GM12878 (cell line): ENCODE data around the gene TGFB1I1. TPM values are rescaled to one million over a fixed set of nuclear protein-coding genes. Genes with fewer than 3 reads are reported as not detected.

Experiments used
- ATAC-seq: fragments of 200-7000 bp; cut with Tn5 transposase; 3 replicates; pipeline ENCODE4 v1.9.1; 2020; ENCODE audit warnings: mild to moderate bottlenecking, moderate library complexity
- BruUV-seq: library from RNA; stranded (reverse); fragments of 400-500 nt; replicated peaks from 2 replicates; lab custom pipeline; 2021; lab: Mats Ljungman, UMichigan
- CTCF ChIA-PET: fragments of 300-600 bp; sonication (Branson Sonifier 250); formaldehyde crosslinking; extraction: SDS; loops from one replicate; lab custom pipeline; 2021; ENCODE audit warnings: inconsistent platforms; lab: Yijun Ruan, JAX
- POLR2A ChIA-PET: fragments of 350-600 bp; formaldehyde crosslinking; extraction: SDS; loops from one replicate; lab custom pipeline; 2021; ENCODE audit warnings: inconsistent platforms; lab: Charles Lee
- RAD21 ChIA-PET: fragments of 300-600 bp; sonication (Branson Sonifier 250); formaldehyde crosslinking; loops from one replicate; lab custom pipeline; 2023; ENCODE audit warnings: antibody characterized with exemption; ENCODE audit not compliant: unreplicated experiment; lab: Charles Lee
- SMC1A ChIA-PET: fragments of 300-600 bp; sonication (Branson Sonifier 250); formaldehyde crosslinking; loops from one replicate; lab custom pipeline; 2023; ENCODE audit not compliant: unreplicated experiment, uncharacterized antibody; lab: Charles Lee
- DNase-seq: peaks from one replicate; pipeline ENCODE4 v3.0.0-alpha.2; 2011; ENCODE audit warnings: low read depth, low spot score
- FAIRE-seq: peaks from 3 replicates; lab custom pipeline; 2011; peaks lifted over from hg19 to GRCh38; lab: Jason Lieb, UNC
- H2AFZ ChIP-seq: 2 replicates; pipeline ENCODE4 v1.6.0; 2011; ENCODE audit warnings: low read depth, low read length, control low read depth; ENCODE audit not compliant: control insufficient read depth
- H3K27ac ChIP-seq: 2 replicates; pipeline ENCODE4 v1.5.1; 2011; ENCODE audit warnings: control low read depth; ENCODE audit not compliant: control insufficient read depth, insufficient read depth
- H3K27me3 ChIP-seq, 2 experiments: replicated peaks in 1 of 2; 2 replicates each; pipeline versions ENCODE4 v1.6.0 to v1.6.1; 2011; ENCODE audit warnings: low read length in 1 of 2; ENCODE audit not compliant: control insufficient read depth in 2 of 2, insufficient read depth in 2 of 2
- H3K36me3 ChIP-seq, 2 experiments: 2 replicates each; pipeline ENCODE4 v1.5.1; 2011; ENCODE audit warnings: low read length in 1 of 2; ENCODE audit not compliant: control insufficient read depth in 2 of 2, insufficient read depth in 2 of 2
- H3K4me1 ChIP-seq: 2 replicates; pipeline ENCODE4 v1.6.1; 2011; ENCODE audit warnings: mild to moderate bottlenecking, low read length, moderate library complexity, mixed read lengths; ENCODE audit not compliant: control insufficient read depth, insufficient read depth
- H3K4me2 ChIP-seq: 2 replicates; pipeline ENCODE4 v1.6.0; 2011; ENCODE audit warnings: control low read depth; ENCODE audit not compliant: control insufficient read depth, insufficient read depth
- H3K4me3 ChIP-seq: fragments of 200-600 bp; sonication (generic); 2 replicates; pipeline ENCODE4 v1.5.1; 2016
- H3K79me2 ChIP-seq: 2 replicates; pipeline ENCODE4 v1.6.0; 2011; ENCODE audit warnings: low read length; ENCODE audit not compliant: control insufficient read depth, insufficient read depth
- H3K9ac ChIP-seq: 2 replicates; pipeline ENCODE4 v1.8.0; 2011; ENCODE audit warnings: low read length, control low read depth, mixed read lengths; ENCODE audit not compliant: control insufficient read depth, insufficient read depth
- H3K9me3 ChIP-seq: replicated peaks from 3 replicates; pipeline ENCODE4 v1.5.1; 2011; ENCODE audit warnings: mild to moderate bottlenecking, low read length; ENCODE audit not compliant: control insufficient read depth, insufficient read depth
- H4K20me1 ChIP-seq: 2 replicates; pipeline ENCODE4 v1.6.0; 2011; ENCODE audit not compliant: control insufficient read depth, insufficient read depth
- ATF7 ChIP-seq: fragments of 450-650 bp; IDR thresholded peaks from 2 replicates; pipeline ENCODE4 v1.6.1; 2016; ENCODE audit warnings: low read depth, mild to moderate bottlenecking
- CHD1 ChIP-seq: IDR thresholded peaks from 2 replicates; pipeline ENCODE4 v1.6.1; 2012; ENCODE audit warnings: low read depth, low read length, improper control_type of control experiment
- CHD2 ChIP-seq: IDR thresholded peaks from 2 replicates; pipeline ENCODE4 v1.6.1; 2011; ENCODE audit warnings: low read depth, low read length, improper control_type of control experiment, borderline replicate concordance
- ETV6 ChIP-seq, 2 experiments: fragments of 450-650 bp in 1 of 2; IDR thresholded peaks in 1 of 2; conservative IDR thresholded peaks in 1 of 2; 2 replicates each; pipeline ENCODE4 v1.6.1; 2014; ENCODE audit warnings: antibody characterized with exemption in 1 of 2, borderline replicate concordance in 1 of 2, low read depth in 1 of 2, mild to moderate bottlenecking in 1 of 2, moderate library complexity in 1 of 2
- MYB ChIP-seq: fragments of 150-350 bp; IDR thresholded peaks from 2 replicates; pipeline ENCODE4 v1.6.1; 2014; ENCODE audit warnings: mild to moderate bottlenecking, low read depth, low read length, borderline replicate concordance
- NRF1 ChIP-seq: conservative IDR thresholded peaks from 2 replicates; pipeline ENCODE4 v1.6.1; 2011; ENCODE audit warnings: mild to moderate bottlenecking, low read depth, low read length, improper control_type of control experiment
- POLR2AphosphoS2 ChIP-seq: IDR thresholded peaks from 2 replicates; pipeline ENCODE4 v1.6.1; 2011; ENCODE audit warnings: low read depth, mild to moderate bottlenecking, low read length, improper control_type of control experiment, moderate library complexity
- RELA ChIP-seq: fragments of 450-650 bp; IDR thresholded peaks from 2 replicates; pipeline ENCODE4 v1.8.0; 2014; ENCODE audit warnings: borderline replicate concordance; ENCODE audit not compliant: partially characterized antibody
- ZNF274 ChIP-seq: IDR thresholded peaks from one replicate; pipeline ENCODE4 v1.8.0; 2011; ENCODE audit not compliant: insufficient read length, insufficient read depth
- WGBS: methylation state at CpG from one replicate; pipeline ENCODE4 v1.1.6; 2016; ENCODE audit warnings: low lambda C conversion rate; ENCODE audit not compliant: insufficient replicate concordance, insufficient coverage; ENCODE audit errors: missing lambda C conversion rate; 5-methylcytosine and 5-hydroxymethylcytosine counted together
- in situ Hi-C: fragments of 300-500 bp; cut with MboI; formaldehyde crosslinking; loops from 9 replicates; pipeline ENCODE4 v1.14.3; 2018; ENCODE audit warnings: mixed read lengths
- intact Hi-C: fragments of 100-400 bp; cut with micrococcal nuclease; formaldehyde crosslinking; loops from one replicate; pipeline ENCODE4 v1.14.2; 2022; ENCODE audit not compliant: unreplicated experiment
- polyA plus RNA-seq, 11 experiments: library from polyadenylated mRNA; depleted of rRNA in 4 of 11; unstranded in 6 of 11; stranded (reverse) in 5 of 11; fragments of >200 nt; fragmentation: Nextera tagmentation in 4 of 11; fragmentation: Illumina TruSeq in 1 of 11; extraction: Ambion mirVana in 4 of 11; extraction: Trizol in 1 of 11; gene quantifications; 1 replicate in 1 of 11; 2 replicates in 10 of 11; pipeline versions ENCODE4 v1.2.1 to v1.2.3, GENCODE V29; 2011 to 2016; ENCODE audit warnings: inconsistent platforms in 2 of 11, missing spikeins in 2 of 11, low read depth in 1 of 11
- total RNA-seq, 4 experiments: library from RNA; depleted of rRNA in 3 of 4; stranded (reverse); fragments of >200 nt in 3 of 4; fragmentation: Illumina TruSeq in 1 of 4; extraction: Trizol in 1 of 4; gene quantifications; 2 replicates each; pipeline versions ENCODE4 v1.2.1 to v1.2.3, GENCODE V29; 2013 to 2021
- TF ChIP-seq, protein P1 (sequence below): fragments of 450-650 bp; formaldehyde crosslinking; IDR thresholded peaks from 2 replicates; pipeline ENCODE4 v1.5.0; 2022; ENCODE audit warnings: mild to moderate bottlenecking, missing genetic modification characterization
- TF ChIP-seq, protein P2 (sequence below): IDR thresholded peaks from 2 replicates; pipeline ENCODE4 v1.6.1; 2011; ENCODE audit warnings: borderline replicate concordance, low read depth, mild to moderate bottlenecking, moderate library complexity, mixed read lengths, low read length; ENCODE audit not compliant: insufficient read depth; ENCODE audit errors: extremely low read length
- TF ChIP-seq, protein P3 (sequence below): fragments of 450-650 bp; IDR thresholded peaks from 2 replicates; pipeline ENCODE4 v1.6.1; 2018; ENCODE audit warnings: borderline replicate concordance, mild to moderate bottlenecking; ENCODE audit not compliant: partially characterized antibody

TGFB1I1 gene
- total and polyA plus RNA-seq, 10 of the 15 experiments (the other 5 are each of a cell fraction or from before 2014, with no cell fraction given) = 0.13 to 2.3 (median 0.41) TPM; not detected in 2

DNA sequence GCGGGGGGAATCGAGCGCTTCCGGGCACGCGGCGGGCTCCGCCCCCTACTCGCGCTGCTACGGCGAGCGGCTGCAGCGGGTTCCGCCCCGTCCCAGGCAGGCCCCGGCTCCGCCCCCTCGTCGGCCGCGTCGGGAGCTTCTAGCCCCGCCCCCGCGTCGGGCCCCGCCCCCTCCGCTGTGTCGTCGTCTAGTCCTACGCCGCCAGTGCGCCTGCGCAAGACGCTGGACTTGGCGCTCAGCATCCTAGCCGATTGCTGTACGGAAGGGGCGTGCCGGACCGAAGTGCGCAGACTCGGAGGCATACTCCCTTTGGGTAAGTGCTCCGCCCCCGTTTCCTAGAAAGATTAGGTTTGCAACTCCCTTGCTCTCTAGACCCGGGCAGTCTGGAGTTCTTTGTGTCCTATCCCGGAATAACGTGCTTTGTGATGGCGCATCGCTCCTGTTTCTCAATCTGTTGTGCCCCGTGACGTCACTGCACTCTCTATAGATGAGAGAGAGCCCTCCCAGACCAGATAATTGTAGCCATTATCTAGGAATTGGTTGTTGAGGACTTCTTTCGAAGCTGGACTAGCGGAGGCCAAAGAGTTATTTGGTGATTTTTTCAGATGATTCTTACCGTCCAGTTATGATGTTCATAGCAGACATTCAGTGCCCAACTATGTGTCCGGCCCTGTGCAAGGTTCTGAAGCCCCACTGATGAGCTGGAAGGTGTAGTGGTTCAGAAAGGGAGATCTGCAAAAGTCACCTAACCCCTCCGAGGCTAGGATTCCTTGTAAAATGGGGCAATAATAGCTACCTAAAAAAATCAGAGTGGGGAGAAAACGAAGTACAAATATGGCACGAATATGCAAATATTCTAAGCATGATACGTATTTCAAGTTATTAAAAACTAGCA lies 12.0 kb upstream of the TGFB1I1 start:
- no TSS peak for BruUV-seq
- CTCF ChIA-PET = interaction anchor here (0.8 to 7.0 kb wide), 47 partner anchors 8 to 506 kb away, joined by 3 to 71 read pairs (median 4); partner anchors contain the start of genes PYCARD, RUSF1, TGFB1I1 and ZNF267
- TF ChIP-seq, protein P1, sequence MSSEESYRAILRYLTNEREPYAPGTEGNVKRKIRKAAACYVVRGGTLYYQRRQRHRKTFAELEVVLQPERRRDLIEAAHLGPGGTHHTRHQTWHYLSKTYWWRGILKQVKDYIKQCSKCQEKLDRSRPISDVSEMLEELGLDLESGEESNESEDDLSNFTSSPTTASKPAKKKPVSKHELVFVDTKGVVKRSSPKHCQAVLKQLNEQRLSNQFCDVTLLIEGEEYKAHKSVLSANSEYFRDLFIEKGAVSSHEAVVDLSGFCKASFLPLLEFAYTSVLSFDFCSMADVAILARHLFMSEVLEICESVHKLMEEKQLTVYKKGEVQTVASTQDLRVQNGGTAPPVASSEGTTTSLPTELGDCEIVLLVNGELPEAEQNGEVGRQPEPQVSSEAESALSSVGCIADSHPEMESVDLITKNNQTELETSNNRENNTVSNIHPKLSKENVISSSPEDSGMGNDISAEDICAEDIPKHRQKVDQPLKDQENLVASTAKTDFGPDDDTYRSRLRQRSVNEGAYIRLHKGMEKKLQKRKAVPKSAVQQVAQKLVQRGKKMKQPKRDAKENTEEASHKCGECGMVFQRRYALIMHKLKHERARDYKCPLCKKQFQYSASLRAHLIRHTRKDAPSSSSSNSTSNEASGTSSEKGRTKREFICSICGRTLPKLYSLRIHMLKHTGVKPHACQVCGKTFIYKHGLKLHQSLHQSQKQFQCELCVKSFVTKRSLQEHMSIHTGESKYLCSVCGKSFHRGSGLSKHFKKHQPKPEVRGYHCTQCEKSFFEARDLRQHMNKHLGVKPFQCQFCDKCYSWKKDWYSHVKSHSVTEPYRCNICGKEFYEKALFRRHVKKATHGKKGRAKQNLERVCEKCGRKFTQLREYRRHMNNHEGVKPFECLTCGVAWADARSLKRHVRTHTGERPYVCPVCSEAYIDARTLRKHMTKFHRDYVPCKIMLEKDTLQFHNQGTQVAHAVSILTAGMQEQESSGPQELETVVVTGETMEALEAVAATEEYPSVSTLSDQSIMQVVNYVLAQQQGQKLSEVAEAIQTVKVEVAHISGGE = no peak
- TF ChIP-seq RELA (peak; percentile 29), MYB (no peak), ETV6 (conservative IDR thresholded peaks at IDR 0.05 in 1 of 2, IDR thresholded peaks at IDR 0.05 in 1 of 2; ENCODE audit: borderline replicate concordance in 1 of 2, low read depth in 1 of 2) (no peak), POLR2AphosphoS2 (peak; percentile 63; the same call in 1 of the 2 replicates), CHD2 (no peak; the same call in 1 of the 2 replicates), NRF1 (peak; percentile 92), ATF7 (peak; percentile 67), CHD1 (0 out of 2 replicates have a peak, but pooled peaks have one; percentile 54), ZNF274 (no peak)
- TF ChIP-seq, protein P2, sequence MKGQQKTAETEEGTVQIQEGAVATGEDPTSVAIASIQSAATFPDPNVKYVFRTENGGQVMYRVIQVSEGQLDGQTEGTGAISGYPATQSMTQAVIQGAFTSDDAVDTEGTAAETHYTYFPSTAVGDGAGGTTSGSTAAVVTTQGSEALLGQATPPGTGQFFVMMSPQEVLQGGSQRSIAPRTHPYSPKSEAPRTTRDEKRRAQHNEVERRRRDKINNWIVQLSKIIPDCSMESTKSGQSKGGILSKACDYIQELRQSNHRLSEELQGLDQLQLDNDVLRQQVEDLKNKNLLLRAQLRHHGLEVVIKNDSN = peak; percentile 19
- TF ChIP-seq, protein P3, sequence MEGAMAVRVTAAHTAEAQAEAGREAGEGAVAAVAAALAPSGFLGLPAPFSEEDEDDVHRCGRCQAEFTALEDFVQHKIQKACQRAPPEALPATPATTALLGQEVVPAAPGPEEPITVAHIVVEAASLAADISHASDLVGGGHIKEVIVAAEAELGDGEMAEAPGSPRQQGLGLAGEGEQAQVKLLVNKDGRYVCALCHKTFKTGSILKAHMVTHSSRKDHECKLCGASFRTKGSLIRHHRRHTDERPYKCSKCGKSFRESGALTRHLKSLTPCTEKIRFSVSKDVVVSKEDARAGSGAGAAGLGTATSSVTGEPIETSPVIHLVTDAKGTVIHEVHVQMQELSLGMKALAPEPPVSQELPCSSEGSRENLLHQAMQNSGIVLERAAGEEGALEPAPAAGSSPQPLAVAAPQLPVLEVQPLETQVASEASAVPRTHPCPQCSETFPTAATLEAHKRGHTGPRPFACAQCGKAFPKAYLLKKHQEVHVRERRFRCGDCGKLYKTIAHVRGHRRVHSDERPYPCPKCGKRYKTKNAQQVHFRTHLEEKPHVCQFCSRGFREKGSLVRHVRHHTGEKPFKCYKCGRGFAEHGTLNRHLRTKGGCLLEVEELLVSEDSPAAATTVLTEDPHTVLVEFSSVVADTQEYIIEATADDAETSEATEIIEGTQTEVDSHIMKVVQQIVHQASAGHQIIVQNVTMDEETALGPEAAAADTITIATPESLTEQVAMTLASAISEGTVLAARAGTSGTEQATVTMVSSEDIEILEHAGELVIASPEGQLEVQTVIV = peak; percentile 17

More for the DNA sequence above, 12.0 kb upstream of the TGFB1I1 start:
- under 1% methylated on average over 53 of the region's 61 CpGs for WGBS
- DNase-seq (peak; percentile 96), FAIRE-seq (no peak), ATAC-seq (peak; percentile 81)
- H3K4me2 ChIP-seq = peak overlapping the region; percentile 84
- POLR2A ChIA-PET = interaction anchor here (0.6 to 4.0 kb wide), 14 partner anchors 41 to 465 kb away, joined by 3 to 20 read pairs (median 4); partner anchors contain the start of genes FUS, KAT8, RUSF1 and ZNF267
- no peaks in the 10 kb centered on the region for H3K9me3 ChIP-seq
- peak overlapping the region; percentile 96 for H3K9ac ChIP-seq
- RAD21 ChIA-PET = interaction anchor here (0.6 to 4.0 kb wide), 18 partner anchors 14 to 506 kb away, joined by 3 to 21 read pairs (median 3); partner anchors contain the start of genes FUS, ITGAX, RUSF1 and ZNF646
- peaks cover 46% of the 10 kb centered on the region for H3K79me2 ChIP-seq
- peaks cover 7% of the 10 kb centered on the region; the same call in 1 of the 2 replicates for H4K20me1 ChIP-seq
- peak overlapping the region; percentile 100 for H3K27ac ChIP-seq
- H3K4me3 ChIP-seq = peak overlapping the region; percentile 95
- H3K36me3 ChIP-seq = peaks cover 0 to 18% of the 10 kb centered on the region in 2 experiments; a peak in 3 of 4 replicates
- intact Hi-C loops = loop anchor here (1.0 to 5.0 kb wide), 4 partner anchors 18 to 408 kb away; partner anchors contain the start of genes RUSF1 and ZNF843
- H2AFZ ChIP-seq = peak overlapping the region; percentile 98
- H3K4me1 ChIP-seq = peaks cover 16% of the 10 kb centered on the region
- in situ Hi-C loops = loop anchor here (5.0 kb wide), 2 partner anchors 237 to 407 kb away; no protein-coding TSS in a partner anchor
- H3K27me3 ChIP-seq = no peaks in the 10 kb centered on the region
- SMC1A ChIA-PET = interaction anchor here (0.9 to 4.1 kb wide), 18 partner anchors 14 to 506 kb away, joined by 3 to 26 read pairs (median 4); partner anchors contain the start of genes ZNF267, ZNF646 and ZNF668
